GM19455 (cell line): Measurements from ENCODE around the gene ABHD8.

Experiments used
- ATAC-seq: cut with Tn5 transposase; IDR thresholded peaks from one replicate; pipeline ENCODE4 v1.9.1; 2021; ENCODE audit not compliant: unreplicated experiment

The ABHD8 gene

GRCh38 chr19:17266975-17267788, 36.0 kb downstream of the ABHD8 start, which contains the start of gene BABAM1:
BABAM1 (plus strand) TSS chr19:17267443; CDS start chr19:17268807, 1,364 bp downstream.
- ATAC-seq, result peak; percentile 88

- ATAC-seq, result no peak
Observed at GRCh38 chr19:17266589-17266974, 36.6 kb downstream of the ABHD8 start.

- no peak for ATAC-seq
Observed at GRCh38 chr19:17266026-17266425, 37.2 kb downstream of the ABHD8 start.

- ATAC-seq, result no peak
Observed at GRCh38 chr19:17264641-17264979, 38.6 kb downstream of the ABHD8 start, which contains the start of gene USHBP1. USHBP1 (minus strand) TSS chr19:17264745; CDS start chr19:17264299, 446 bp downstream.

- ATAC-seq, result no peak
Observed at GRCh38 chr19:17263712-17264640, 39.2 kb downstream of the ABHD8 start.

GRCh38 chr19:17262557-17262956, 40.7 kb downstream of the ABHD8 start:
- no peak for ATAC-seq

- ATAC-seq, result peak; percentile 68
Observed at GRCh38 chr19:17260842-17261325, 42.3 kb downstream of the ABHD8 start.

- no peak for ATAC-seq
Observed at GRCh38 chr19:17259934-17260333, 43.3 kb downstream of the ABHD8 start.

GRCh38 chr19:17259118-17259780, 44.0 kb downstream of the ABHD8 start:
- no peak for ATAC-seq

- ATAC-seq, result no peak
Observed at GRCh38 chr19:17256130-17256529, 47.1 kb downstream of the ABHD8 start.

GRCh38 chr19:17255150-17255621, 48.0 kb downstream of the ABHD8 start:
- ATAC-seq, result no peak

GRCh38 chr19:17254636-17255035, 48.6 kb downstream of the ABHD8 start:
- ATAC-seq, result no peak

- ATAC-seq, result no peak
Observed at GRCh38 chr19:17249887-17250548, 53.2 kb downstream of the ABHD8 start.

GRCh38 chr19:17248011-17248776, 55.0 kb downstream of the ABHD8 start:
- no peak for ATAC-seq

GRCh38 chr19:17246681-17247425, 56.4 kb downstream of the ABHD8 start:
- no peak for ATAC-seq

- ATAC-seq, result no peak
Observed at GRCh38 chr19:17245535-17245984, 57.7 kb downstream of the ABHD8 start, which contains the start of gene NR2F6. NR2F6 (minus strand) TSS chr19:17245919; CDS start chr19:17245220, 699 bp downstream.

- ATAC-seq, result peak; percentile 14
Observed at GRCh38 chr19:17244618-17245534, 58.3 kb downstream of the ABHD8 start.
